ENCODE measurements around the gene LMTK2.

- TF ChIP-seq CTCF (conservative IDR thresholded peaks at IDR 0.05) (no peak), EZH2 (IDR thresholded peaks at IDR 0.05; ENCODE audit: low read depth) (no peak)
These were observed 57.2 kb downstream of the LMTK2 start for GRCh38 chr7:98163704-98164494.

Measured in PC-9 (cell line).